Measurements from ENCODE around the gene HNRNPA2B1.
"Not testable (repeated sequence)": the region's sequence is repeated elsewhere in the genome, so short reads cannot be mapped to it uniquely, and the experiment has no call there.

The HNRNPA2B1 gene

DNA sequence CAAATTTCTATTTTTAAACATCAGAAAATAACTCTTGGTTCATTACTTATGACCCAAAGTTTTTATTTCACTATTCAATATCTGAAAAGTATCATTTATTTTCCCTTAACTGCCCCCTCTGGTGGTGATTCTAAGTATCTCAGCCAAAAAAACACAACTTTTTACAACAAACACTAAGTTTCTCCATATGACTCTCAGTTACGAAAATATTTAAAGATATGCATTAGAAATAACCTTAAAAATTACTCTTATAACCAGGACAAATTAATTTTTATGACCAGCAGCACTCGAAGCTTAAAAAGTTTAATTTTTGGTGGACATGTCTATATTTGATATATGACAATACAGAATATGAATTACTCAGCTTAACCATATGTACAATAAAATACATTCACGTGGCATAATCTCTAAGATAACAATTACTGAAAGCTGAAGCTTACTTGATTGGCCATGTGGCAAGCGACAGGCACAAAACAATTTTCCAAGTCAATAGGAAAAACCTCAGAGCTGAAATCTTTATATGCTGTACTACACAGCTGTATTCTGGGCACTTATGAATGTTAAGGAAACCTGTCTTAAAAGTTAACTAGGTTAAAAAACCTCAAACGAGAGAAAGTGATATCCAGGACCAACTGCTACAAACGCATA lies 2.3 kb downstream of the HNRNPA2B1 start:
- DNase-seq (ENCODE audit: low spot score) = peak; percentile 59

DNA sequence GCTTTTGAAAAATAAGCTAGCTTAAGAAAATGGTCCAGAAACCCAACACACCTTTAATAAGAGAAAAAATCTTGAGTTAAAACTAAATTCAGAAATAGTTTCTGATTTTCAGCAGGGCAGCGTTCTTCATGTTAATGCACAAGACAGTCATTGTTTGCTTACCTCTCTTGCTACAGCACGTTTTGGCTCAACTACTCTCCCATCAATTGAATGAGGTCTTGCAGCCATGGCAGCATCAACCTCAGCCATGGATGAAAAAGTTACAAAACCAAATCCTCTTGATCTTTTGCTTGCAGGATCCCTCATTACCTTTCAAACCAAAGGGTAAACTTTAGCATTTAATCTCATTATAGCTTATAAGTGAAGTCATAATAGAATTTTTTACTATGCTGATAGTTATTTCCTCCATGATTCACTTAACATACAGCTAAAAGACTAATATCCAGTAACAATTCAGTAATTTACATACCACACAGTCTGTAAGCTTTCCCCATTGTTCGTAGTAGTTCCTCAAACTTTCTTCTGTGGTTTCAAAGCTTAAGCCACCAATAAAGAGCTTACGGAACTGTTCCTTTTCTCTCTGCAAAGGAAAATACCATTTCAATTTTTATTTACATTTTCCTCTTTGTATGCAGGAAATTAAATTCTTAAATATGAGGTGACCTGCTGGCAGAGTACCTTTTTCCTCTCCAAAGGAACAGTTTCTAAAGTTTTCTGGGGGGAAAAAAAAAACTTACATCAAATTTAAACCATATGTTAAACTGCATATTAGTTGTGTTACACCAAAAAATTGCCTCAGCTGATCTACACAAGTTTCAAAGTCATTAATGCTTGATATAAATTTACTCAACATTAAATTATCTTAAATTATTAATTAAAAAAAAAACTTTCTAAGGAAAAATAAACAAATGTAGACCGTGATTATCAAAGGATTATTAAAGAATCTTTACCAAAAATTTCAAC lies 3.1 kb downstream of the HNRNPA2B1 start:
- peak; percentile 45 for DNase-seq (ENCODE audit: low spot score)

DNA sequence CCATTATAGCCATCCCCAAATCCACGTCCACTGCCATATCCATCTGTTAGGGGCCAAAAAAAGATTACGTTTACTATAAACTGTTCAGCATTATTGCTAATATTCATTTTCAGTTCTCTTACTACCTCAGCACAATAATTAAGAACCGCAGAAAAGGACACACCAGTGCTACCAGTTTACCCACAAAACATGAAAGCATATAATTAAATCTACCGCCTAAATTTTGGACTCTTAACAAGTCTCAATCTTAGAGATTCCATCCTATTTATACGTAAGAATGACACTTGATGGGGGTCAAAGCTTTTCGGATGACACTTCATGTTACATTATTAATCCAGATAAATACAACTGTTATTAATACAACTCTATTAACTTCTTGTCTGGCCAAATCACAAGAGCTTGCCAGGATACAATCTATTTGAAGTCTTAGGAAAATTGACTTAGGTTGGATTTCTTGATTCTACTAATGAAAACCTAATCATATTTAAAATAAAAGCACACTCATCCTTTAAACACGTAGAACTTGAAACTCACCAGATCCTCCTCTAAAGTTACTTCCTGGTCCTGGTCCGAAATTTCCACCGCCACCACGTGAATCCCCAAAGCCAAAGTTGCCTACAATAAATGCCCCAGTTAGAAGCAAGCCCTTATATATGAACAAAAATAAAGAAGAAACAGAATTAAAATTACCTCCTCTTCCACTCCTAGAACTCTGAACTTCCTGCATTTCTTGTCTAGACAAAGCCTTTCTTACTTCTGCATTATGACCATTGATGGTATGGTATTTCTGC lies 4.5 kb downstream of the HNRNPA2B1 start:
- no peak for DNase-seq (ENCODE audit: low spot score)

DNA sequence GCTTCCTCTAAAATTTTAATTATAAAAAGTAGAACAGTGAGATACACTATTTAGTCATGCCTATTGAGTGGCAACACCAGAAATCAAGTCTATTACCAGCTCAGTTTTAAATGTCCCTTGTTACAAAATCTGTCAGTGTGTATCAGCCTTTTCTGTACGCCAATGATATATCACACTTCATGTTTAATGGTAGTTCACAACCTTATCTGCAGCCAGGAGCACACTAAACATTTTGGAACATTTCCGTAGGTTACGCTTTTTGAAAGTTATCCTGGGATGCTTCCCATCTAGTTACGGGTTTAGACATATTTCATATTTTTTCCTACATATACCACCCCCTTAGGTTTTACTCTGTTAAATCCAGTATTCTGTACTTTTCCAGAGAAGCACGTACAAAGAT lies 5.4 kb downstream of the HNRNPA2B1 start:
- no peak for DNase-seq (ENCODE audit: low spot score)

DNA sequence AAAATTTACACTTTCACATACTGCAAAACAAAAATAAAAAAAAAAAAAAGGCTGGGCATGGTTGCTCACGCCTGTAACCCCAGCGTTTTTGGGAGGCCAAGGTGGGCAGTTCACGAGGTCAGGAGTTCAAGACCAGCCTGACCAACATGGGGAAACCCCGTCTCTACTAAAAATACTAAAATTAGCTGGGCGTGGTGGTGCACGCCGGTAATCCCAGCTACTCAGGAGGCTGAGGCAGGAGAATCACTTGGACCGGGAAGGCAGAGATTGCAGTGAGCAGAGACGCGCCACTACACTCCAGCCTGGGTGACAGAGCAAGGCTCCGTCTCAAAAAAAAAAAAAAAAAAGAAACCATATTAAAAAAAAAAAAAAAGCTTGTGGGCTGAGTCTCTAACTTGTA lies 5.8 kb downstream of the HNRNPA2B1 start:
- not testable (repeated sequence) for DNase-seq (ENCODE audit: low spot score)

DNA sequence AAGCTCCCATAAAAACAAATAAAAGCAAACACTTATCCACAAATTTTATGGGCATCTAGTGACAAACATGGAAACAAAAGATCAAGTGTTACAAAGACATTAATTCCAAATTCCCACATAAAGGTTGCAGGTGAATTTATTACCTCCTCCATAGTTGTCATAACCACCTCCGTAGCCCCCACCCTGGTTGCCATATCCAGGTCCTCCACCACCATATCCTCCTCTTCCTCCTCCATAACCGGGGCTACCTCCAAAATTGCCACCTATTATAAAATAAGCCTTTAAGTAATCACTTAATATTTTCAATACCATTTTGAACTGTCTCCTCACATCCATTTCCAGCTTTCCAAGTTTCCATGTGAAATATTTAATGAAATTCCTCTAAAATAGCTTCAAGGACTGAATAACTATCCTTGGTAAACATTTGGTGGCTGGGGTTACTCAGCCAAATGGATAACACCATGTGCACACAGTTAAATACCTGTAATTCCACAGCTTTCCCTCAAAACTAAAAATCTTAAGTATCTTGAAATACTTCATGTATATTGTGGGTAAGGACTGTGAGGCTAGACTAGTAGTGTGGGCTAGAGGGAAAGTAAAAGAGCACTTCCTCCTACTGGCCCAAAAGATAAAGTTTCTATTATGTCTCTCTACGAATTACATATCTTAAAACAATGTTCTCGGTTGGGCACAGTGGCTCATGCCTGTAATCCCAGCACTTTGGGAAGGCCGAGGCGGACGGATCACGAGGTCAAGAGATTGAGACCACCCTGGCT lies 6.9 kb downstream of the HNRNPA2B1 start:
- DNase-seq (ENCODE audit: low spot score) = no peak

DNA sequence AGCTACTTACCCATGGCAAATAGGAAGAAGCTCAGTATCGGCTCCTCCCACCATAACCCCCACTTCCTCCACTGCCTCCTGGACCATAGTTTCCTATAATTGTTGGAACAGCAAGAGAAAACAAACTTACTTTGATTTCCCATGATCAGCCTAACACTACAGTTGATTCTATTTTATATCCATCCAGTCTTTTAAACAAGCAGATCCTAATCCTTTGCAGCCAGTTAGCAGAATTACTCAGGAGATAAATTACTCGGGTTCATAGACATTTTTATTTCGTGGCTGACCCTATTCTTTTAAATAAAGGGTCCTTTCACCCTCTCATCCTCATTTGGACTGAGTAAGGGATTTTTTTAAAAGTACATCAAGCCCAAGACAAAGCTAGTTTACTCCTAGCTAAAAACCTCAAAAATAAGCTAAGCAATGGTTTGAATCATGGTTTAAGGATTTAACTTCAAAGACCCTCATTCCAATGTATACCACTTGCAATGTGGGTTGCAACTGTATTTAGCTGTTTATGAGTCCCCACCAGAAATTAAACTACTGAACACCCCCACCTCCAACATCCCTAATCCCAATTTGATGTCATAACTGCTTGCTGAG lies 8.0 kb downstream of the HNRNPA2B1 start:
- DNase-seq (ENCODE audit: low spot score) = no peak

DNA sequence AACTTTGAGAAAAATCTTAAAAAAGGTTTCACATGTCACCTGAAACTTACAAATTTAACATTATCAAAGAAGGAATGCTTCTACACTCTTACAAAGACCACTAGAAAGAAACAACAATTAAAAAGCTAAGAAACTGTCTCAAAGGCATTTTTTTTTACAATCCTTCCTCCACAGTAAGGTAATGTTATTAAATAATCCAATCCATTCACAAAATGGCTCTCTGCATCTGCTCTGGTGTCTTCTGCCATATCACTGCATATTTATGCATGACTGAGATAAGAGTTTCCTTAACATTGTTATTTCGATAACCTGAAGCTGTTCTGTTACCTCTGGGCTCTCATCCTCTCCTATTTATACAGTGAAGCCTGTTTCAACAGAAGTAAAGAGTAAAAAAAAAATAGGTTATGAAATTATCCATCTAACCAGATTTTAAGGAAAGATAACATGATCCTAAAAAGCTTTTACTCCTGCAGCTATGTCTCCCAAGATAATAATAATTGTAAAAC lies 8.5 kb downstream of the HNRNPA2B1 start:
- no peak for DNase-seq (ENCODE audit: low spot score)

DNA sequence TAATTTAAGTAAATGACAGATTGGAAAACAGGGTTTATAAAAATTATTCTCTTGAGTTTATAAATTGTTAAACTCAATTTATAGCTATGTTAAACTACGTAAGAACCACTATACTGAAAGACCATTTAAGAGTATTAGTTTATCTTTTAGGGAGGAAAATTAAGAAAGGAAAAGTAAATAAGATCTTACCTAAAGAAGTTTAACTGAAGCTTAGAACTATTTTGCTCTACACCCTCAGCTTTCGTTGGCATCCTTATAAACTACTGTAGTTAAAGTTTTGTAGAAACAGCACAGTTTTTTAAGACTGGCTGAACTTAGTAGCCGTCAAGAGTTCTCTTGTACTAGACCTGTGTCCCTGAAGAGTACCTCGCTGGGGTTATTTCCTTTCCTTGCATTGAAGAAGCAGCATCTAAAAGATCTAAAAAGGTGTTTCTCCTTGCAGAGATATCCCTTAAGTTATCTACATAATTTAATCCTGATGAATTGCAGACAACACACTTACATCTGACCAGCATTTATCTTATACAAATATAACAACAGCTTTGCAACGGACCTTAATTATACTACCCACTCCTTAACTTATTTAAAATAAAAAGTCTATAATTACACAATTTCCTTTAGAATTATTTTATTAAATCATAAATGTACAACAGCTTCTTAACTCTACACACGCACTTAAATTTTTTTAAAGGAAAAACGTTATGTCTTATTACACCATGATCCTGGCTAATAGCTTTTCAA lies 9.1 kb downstream of the HNRNPA2B1 start:
- no peak for DNase-seq (ENCODE audit: low spot score)

DNA sequence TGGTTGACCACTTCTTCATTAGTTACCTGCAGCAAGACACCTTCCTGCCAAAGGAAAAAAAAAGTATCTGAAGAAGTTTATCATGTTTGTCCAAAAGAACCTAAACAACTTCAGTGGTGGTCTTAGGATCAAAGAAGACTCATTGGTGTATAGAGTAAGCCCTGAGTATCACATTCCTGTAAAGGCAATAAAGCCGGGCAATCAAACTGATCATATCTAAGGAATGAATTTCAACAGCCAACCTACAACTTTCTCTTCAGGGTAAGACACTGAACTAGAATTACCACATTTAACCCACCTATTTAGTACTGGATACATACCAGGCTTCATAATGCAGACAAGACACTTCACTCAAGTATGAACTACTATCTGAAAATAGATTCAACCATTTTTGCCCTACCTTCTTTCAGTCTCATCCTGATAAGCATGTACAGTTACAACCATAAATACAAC lies 10.1 kb downstream of the HNRNPA2B1 start:
- DNase-seq (ENCODE audit: low spot score) = no peak

DNA sequence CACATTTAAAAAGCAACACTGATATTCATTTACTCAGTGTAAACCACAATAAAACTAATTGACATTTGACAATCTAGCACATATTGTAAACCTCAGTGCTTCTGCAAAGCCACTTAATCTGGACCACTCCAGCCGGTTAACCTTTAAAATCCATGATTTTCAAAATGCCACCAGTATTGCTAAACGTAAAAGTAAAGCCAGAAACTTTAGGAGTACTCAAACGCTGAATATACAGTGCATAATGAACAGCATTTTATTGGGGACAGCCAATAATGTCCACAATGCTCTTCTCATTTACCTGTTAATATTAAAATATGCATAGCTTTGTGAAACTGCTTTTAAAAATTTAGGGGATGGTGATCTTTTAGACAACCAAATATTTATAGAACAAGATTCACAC lies 10.8 kb downstream of the HNRNPA2B1 start:
- no peak for DNase-seq (ENCODE audit: low spot score)

DNA sequence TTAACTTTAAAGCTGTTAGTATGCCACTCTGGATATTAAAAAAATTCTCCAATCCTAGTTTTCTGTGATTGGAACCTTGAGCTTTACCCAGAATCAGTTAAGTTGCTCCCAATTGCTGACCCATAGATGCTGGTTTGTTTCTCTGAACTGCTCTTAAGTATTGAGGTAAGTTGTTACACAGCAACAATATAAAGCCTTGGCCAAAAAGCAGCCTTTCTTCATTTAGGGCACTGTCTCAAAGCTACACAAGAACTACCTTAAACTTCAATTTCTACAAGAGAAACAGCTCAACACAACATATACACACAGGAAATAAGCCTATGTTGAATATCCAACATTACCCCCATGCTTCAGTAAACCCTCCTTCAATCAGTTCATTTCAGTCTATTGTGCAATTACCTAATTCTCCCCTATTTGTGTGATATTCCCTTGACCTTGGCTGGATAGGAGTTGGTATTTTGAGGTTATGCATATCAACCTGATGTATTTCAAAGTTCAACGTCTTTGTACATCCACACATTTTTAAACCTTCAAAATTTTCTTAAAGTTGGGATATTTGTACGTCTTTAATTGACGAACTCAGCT lies 11.5 kb downstream of the HNRNPA2B1 start:
- no peak for DNase-seq (ENCODE audit: low spot score)

DNA sequence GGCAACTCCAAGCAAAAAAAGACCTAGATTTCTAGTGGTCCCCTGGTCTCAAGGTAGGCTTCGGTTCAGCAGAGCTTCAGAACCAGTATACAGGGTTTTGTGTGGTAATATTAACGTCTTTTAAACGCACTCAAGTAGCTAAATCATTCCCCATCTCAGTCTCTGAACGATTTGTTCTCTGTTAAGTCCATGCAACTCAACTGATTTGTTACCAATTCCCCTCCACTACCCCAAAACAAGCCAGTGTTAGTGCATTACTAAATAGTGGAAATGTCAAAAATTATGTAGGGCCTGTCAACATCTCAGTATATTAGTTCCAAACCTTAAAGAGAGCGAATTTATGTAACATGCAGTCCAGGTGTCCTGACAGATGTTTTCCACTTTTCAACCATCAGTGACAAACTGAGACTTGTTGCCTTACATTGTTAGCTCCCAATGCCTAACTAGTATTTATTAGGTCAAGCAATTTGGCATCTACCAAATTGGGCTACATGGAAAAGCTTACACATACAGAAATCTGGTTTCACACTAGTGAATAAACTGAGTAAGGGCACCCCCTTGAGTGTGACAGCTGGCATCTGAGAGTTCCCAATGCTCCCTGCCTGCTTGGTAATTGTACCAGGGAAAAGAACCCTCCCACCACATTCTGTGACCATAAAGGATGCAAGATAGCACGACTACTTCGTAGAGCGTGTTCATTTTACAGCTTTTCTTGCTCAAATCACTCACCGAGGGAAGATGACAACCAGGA lies 12.2 kb downstream of the HNRNPA2B1 start:
- no peak for DNase-seq (ENCODE audit: low spot score)

DNA sequence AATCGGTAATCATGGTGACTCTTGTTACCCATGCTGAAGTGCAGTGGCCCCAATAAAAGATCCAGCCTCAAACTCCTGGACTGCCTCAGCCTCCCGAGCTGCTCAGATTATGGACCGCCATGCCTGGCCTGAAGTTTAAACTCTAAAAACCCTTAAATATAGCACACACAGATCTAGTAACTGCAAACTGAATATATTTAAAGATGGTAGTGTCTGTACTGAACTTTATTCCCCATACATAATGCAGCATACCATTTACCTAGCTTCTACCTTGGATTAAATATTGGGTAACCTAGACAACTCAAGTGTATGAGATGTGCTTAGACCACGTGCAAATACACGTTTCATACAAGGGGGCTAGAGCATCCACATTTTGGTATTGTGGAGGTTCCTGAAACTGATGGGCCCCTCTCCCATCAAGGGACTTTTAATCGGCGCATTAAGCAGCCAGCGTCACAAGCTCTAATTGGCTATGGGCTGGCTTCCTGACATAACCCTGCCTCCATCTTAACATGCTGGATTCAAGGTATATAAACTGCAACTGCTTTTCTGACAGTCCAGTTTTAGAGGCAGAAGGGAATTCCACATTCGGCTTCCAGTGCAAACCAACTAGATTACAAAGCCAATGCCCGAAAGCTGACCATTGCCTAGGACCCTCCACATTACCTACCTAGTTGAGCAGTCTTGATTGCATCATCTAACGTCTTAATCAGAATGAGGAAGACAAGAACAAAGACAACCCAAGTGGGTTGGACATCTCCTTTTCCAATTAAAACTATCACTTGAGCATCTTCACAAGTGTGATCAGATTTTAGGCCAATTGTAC lies 13.0 kb downstream of the HNRNPA2B1 start:
- DNase-seq (ENCODE audit: low spot score) = no peak

DNA sequence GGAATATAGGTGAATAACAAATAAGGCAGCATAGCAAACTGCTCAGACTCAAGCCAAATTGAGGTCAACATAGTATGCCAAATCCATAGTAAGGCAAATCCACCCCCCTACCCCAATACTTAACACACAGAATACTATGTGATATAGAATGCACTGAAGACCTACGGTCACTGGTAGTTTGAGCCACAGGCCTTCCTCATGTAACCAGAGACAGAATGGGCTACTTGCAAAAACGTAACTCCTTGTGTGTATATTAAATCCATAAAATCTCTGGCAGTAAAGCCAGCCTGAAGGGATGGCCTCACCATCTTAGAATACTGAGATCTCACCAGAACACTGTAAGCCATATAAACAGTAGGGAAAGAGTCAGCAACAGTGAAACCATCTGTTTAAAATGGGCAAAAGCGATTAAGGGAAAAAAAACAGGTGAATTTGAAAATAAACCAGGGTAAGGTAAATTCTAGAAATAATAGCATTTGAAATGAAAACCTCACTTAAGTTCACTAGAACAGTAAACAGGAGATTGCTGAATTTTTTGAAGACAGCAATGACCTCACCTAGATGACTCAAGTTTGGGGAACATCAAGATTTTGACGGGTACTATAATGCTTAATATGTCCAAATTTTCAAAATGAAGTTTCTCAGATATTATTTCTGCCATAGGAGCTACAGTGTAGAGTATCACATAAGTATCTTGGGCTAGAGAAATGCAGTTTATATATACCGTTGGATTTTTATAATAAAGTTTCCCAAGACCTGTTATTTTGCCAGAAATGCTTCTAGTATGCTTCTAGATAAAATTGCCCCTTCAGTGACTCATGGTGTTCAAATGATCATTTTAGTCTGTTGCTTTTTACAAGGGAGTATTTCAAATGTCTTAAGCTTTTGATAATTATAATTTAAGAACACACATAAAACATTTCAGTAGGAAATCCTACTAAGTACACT lies 13.9 kb downstream of the HNRNPA2B1 start:
- DNase-seq (ENCODE audit: low spot score) = peak; percentile 42

DNA sequence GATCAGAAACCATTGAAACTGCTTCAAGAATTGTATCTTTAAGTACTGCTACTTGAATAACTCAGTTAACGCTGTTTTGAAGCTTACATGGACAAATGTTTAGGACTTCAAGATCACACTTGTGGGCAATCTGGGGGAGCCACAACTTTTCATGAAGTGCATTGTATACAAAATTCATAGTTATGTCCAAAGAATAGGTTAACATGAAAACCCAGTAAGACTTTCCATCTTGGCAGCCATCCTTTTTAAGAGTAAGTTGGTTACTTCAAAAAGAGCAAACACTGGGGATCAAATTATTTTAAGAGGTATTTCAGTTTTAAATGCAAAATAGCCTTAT lies 14.7 kb downstream of the HNRNPA2B1 start:
- no peak for DNase-seq (ENCODE audit: low spot score)

DNA sequence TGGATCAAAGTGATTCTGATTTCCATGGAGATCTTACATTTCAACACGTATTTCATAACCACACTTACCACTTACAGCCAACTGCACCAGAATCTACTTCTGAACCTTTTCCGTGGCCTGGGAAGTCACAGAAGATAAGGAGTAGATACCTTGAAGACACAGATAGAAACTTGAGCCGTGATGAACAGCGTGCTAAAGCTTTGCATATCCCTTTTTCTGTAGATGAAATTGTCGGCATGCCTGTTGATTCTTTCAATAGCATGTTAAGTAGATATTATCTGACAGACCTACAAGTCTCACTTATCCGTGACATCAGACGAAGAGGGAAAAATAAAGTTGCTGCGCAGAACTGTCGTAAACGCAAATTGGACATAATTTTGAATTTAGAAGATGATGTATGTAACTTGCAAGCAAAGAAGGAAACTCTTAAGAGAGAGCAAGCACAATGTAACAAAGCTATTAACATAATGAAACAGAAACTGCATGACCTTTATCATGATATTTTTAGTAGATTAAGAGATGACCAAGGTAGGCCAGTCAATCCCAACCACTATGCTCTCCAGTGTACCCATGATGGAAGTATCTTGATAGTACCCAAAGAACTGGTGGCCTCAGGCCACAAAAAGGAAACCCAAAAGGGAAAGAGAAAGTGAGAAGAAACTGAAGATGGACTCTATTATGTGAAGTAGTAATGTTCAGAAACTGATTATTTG lies 15.3 kb downstream of the HNRNPA2B1 start:
- no peak for DNase-seq (ENCODE audit: low spot score)

Measured in RKO (cell line).